ENCODE data around the gene EPHB1. TPM values are rescaled to one million over a fixed set of nuclear protein-coding genes. Genes with fewer than 3 reads are reported as not detected.
"Not testable (repeated sequence)": the region's sequence is repeated elsewhere in the genome, so short reads cannot be mapped to it uniquely, and the experiment has no call there.

Gene EPHB1
- total and polyA plus RNA-seq, 9 donors, result 3.5 to 53.4 (median 34.4) TPM

DNA sequence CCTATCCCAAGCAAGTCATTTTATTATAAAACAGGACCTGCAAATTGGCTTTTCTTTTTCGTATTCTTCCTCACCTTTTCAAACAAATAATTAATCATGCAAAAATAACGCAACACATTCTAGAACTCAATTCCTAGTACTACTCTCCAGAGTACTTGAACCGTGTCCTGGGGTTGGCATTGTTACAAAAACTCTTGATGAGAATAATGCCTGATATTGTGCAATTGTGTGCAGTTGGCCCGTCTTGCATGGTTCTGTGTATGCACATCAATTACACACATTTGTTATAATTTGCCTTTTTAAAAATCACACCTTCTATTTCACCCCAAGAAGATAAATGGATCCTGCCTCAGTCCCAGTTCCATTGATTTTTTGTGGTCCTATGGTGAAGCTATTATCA lies 205.4 kb downstream of the EPHB1 start:
- no peak overlapping the region for H3K4me3 ChIP-seq (ENCODE audit: low read length)
- H3K9me3 ChIP-seq (replicated peaks; ENCODE audit: control insufficient read depth, low read depth, low read length), result no peaks in the 10 kb centered on the region
- H3K36me3 ChIP-seq (ENCODE audit: control insufficient read depth, insufficient read depth, low read length), result no peaks in the 10 kb centered on the region
- no peaks in the 10 kb centered on the region for H3K4me1 ChIP-seq (ENCODE audit: control insufficient read depth, insufficient read depth, low read length)
- H3K27me3 ChIP-seq (ENCODE audit: control insufficient read depth, insufficient read depth, low read length), result no peaks in the 10 kb centered on the region
- no peak for DNase-seq
- H3K27ac ChIP-seq (ENCODE audit: low read length), result no peak overlapping the region
- no CpG with 5 or more reads among the region's 4 CpGs for WGBS (ENCODE audit: insufficient coverage)

DNA sequence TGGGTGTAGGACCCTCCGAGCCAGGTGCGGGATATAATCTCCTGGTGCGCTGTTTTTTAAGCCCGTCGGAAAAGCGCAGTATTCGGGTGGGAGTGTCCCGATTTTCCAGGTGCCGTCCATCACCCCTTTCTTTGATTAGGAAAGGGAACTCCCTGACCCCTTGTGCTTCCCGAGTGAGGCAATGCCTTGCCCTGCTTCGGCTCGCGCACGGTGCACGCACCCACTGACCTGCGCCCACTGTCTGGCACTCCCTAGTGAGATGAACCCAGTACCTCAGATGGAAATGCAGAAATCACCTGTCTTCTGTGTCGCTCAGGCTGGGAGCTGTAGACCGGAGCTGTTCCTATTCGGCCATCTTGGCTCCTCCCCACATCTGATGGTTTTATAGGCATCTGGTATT lies 210.6 kb downstream of the EPHB1 start:
- not testable (repeated sequence) for H3K36me3 ChIP-seq (ENCODE audit: control insufficient read depth, insufficient read depth, low read length); DNase-seq; H3K27ac ChIP-seq (ENCODE audit: low read length); H3K4me1 ChIP-seq (ENCODE audit: control insufficient read depth, insufficient read depth, low read length); H3K9me3 ChIP-seq (replicated peaks; ENCODE audit: control insufficient read depth, low read depth, low read length); H3K27me3 ChIP-seq (ENCODE audit: control insufficient read depth, insufficient read depth, low read length); H3K4me3 ChIP-seq (ENCODE audit: low read length)
- WGBS (ENCODE audit: insufficient coverage), result 100% methylated on average over 1 of the region's 19 CpGs

DNA sequence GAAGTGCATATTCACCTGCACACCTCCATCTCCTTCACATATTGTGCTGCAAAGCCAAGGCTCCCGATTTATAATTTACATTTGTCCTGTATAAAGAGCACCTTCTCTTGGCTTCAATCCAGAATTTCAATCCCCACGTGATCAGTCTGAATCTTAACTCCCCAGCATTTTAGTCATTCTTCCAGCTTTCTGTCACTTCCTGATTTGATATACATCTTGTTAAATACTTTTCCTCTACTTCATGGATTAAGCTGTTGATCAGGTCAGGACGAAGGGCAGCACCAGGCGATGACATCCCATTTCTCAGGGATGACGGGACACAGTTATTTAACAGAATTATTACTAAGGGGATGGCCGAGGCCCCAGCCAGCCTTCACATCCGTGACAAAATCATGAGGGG lies 212.5 kb downstream of the EPHB1 start:
- Histone ChIP-seq H3K27ac (ENCODE audit: low read length) (no peak overlapping the region), H3K4me3 (ENCODE audit: low read length) (no peak overlapping the region), H3K36me3 (ENCODE audit: control insufficient read depth, insufficient read depth, low read length) (no peaks in the 10 kb centered on the region), H3K4me1 (ENCODE audit: control insufficient read depth, insufficient read depth, low read length) (no peaks in the 10 kb centered on the region), H3K27me3 (ENCODE audit: control insufficient read depth, insufficient read depth, low read length) (no peaks in the 10 kb centered on the region), H3K9me3 (replicated peaks; ENCODE audit: control insufficient read depth, low read depth, low read length) (no peaks in the 10 kb centered on the region)
- no peak for DNase-seq
- WGBS (ENCODE audit: insufficient coverage), result 52% methylated on average over 4 of the region's 7 CpGs

DNA sequence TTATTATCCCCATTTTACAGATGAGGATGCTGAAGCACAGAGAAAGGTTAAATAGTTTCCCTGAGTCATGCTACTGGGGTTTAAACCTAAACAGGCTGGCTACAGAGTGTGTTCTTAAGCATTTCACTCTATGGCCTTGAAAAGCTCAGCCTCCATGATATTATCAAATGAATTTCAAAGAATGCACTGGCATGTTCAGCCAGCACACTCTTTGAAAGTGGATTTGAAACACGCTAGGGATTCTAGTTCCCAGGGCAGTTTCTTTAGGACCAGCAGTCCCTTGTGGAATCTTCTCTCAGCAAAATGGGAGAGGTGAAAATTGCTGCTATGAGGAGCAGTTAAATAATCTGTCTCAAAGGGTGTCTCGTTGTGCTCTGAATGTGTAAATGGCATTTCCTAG lies 213.3 kb downstream of the EPHB1 start:
- WGBS (ENCODE audit: insufficient coverage), result 86% methylated on average over 2 of the region's 2 CpGs

DNA sequence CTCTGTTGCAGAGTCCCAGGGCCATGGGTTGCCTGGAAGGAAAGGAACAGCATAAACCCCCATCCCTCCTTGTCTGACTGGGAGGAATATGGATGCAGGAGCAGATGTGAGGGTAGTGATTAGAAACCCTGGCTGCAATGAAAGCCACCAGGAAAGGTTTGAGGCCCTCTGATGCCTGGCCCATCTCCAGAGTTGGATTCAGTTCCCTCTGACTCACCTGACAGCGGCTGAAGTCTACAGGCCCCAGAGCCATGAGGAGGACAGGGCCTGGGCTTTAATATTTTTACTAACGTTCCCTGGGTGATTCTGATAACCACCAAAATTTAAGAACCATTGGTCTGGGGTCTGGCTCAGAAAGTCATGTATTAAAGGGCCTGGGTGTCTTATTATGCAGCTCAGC lies 214.0 kb downstream of the EPHB1 start:
- no peak overlapping the region for H3K27ac ChIP-seq (ENCODE audit: low read length)
- no peak overlapping the region for H3K4me3 ChIP-seq (ENCODE audit: low read length)
- 86% methylated on average over 1 of the region's 2 CpGs for WGBS (ENCODE audit: insufficient coverage)
- no peaks in the 10 kb centered on the region for H3K27me3 ChIP-seq (ENCODE audit: control insufficient read depth, insufficient read depth, low read length)
- H3K36me3 ChIP-seq (ENCODE audit: control insufficient read depth, insufficient read depth, low read length), result no peaks in the 10 kb centered on the region
- no peak for DNase-seq
- no peaks in the 10 kb centered on the region for H3K9me3 ChIP-seq (replicated peaks; ENCODE audit: control insufficient read depth, low read depth, low read length)
- H3K4me1 ChIP-seq (ENCODE audit: control insufficient read depth, insufficient read depth, low read length), result no peaks in the 10 kb centered on the region

More for the DNA sequence above, 213.3 kb downstream of the EPHB1 start:
- no peak overlapping the region for H3K27ac ChIP-seq (ENCODE audit: low read length)
- H3K9me3 ChIP-seq (replicated peaks; ENCODE audit: control insufficient read depth, low read depth, low read length), result no peaks in the 10 kb centered on the region
- no peaks in the 10 kb centered on the region for H3K4me1 ChIP-seq (ENCODE audit: control insufficient read depth, insufficient read depth, low read length)
- no peak for DNase-seq
- no peak overlapping the region for H3K4me3 ChIP-seq (ENCODE audit: low read length)
- H3K27me3 ChIP-seq (ENCODE audit: control insufficient read depth, insufficient read depth, low read length), result no peaks in the 10 kb centered on the region
- no peaks in the 10 kb centered on the region for H3K36me3 ChIP-seq (ENCODE audit: control insufficient read depth, insufficient read depth, low read length)

DNA sequence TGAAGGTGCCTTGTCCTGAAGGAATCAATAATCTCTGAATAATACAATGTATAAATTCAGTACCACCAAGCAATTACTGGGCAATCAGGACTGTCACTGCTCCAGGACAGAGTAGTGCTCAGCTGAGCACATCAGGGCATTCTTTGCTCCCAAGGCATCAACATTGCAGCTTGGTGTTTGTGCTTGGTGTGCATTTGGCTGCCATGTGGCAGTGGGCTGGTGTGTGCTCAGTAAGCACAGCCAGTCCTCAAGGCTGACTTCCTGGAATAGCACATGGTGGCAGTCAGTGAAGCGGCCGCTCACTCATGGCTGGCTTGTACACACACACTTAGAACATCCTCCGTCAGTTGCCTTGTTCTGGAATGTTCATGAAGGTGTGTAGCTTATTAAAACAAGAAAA lies 217.0 kb downstream of the EPHB1 start:
- Histone ChIP-seq H3K4me1 (ENCODE audit: control insufficient read depth, insufficient read depth, low read length) (no peaks in the 10 kb centered on the region), H3K4me3 (ENCODE audit: low read length) (no peak overlapping the region), H3K27ac (ENCODE audit: low read length) (no peak overlapping the region), H3K27me3 (ENCODE audit: control insufficient read depth, insufficient read depth, low read length) (no peaks in the 10 kb centered on the region), H3K9me3 (replicated peaks; ENCODE audit: control insufficient read depth, low read depth, low read length) (no peaks in the 10 kb centered on the region), H3K36me3 (ENCODE audit: control insufficient read depth, insufficient read depth, low read length) (no peaks in the 10 kb centered on the region)
- no CpG with 5 or more reads among the region's 3 CpGs for WGBS (ENCODE audit: insufficient coverage)
- DNase-seq, result no peak

DNA sequence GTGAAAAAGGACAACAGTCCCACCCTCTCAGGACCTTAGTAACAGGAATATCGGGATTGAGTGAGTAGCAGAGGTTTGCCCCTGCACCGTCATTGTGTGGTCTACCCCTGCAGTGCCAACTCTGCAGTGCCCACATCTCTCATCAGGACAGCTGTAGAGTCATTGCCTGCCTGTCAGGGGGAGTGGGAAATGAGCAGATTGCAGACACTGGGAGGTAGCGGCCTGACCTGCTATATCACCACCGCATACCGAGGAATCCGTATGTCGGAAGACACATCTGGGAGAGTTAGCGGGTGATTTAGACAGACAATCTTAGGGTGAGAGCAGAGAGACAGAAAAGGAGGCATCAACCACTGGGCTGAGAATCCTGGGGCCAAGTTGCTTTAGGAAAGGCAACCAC lies 218.1 kb downstream of the EPHB1 start:
- Histone ChIP-seq H3K36me3 (ENCODE audit: control insufficient read depth, insufficient read depth, low read length) (no peaks in the 10 kb centered on the region), H3K4me1 (ENCODE audit: control insufficient read depth, insufficient read depth, low read length) (no peaks in the 10 kb centered on the region), H3K27me3 (ENCODE audit: control insufficient read depth, insufficient read depth, low read length) (no peaks in the 10 kb centered on the region), H3K9me3 (replicated peaks; ENCODE audit: control insufficient read depth, low read depth, low read length) (no peaks in the 10 kb centered on the region), H3K27ac (ENCODE audit: low read length) (no peak overlapping the region), H3K4me3 (ENCODE audit: low read length) (no peak overlapping the region)
- 92% methylated on average over 7 of the region's 8 CpGs for WGBS (ENCODE audit: insufficient coverage)
- no peak for DNase-seq

DNA sequence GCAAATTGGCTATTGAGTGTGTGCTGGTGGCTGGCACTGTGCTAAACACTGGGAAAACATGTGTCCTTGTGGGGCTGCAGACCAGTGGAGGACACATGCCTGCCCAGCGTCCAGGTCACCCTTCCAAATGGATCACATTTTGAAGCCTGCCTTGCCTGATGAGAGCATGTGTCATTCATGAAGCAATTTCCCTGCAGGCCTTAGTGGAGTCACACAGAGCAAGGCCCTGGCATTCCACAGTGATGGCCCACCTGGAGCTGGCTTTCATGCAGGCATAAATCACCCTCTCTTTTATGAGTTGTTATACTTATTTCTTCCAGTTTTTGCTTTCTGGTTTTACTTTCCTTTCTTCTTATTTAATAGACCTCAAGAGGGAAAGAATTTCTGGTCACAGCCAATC lies 219.5 kb downstream of the EPHB1 start:
- Histone ChIP-seq H3K4me3 (ENCODE audit: low read length) (no peak overlapping the region), H3K4me1 (ENCODE audit: control insufficient read depth, insufficient read depth, low read length) (no peaks in the 10 kb centered on the region), H3K27ac (ENCODE audit: low read length) (no peak overlapping the region), H3K27me3 (ENCODE audit: control insufficient read depth, insufficient read depth, low read length) (no peaks in the 10 kb centered on the region), H3K9me3 (replicated peaks; ENCODE audit: control insufficient read depth, low read depth, low read length) (no peaks in the 10 kb centered on the region), H3K36me3 (ENCODE audit: control insufficient read depth, insufficient read depth, low read length) (no peaks in the 10 kb centered on the region)
- WGBS (ENCODE audit: insufficient coverage), result 0% methylated on average over 1 of the region's 1 CpG
- DNase-seq, result no peak

DNA sequence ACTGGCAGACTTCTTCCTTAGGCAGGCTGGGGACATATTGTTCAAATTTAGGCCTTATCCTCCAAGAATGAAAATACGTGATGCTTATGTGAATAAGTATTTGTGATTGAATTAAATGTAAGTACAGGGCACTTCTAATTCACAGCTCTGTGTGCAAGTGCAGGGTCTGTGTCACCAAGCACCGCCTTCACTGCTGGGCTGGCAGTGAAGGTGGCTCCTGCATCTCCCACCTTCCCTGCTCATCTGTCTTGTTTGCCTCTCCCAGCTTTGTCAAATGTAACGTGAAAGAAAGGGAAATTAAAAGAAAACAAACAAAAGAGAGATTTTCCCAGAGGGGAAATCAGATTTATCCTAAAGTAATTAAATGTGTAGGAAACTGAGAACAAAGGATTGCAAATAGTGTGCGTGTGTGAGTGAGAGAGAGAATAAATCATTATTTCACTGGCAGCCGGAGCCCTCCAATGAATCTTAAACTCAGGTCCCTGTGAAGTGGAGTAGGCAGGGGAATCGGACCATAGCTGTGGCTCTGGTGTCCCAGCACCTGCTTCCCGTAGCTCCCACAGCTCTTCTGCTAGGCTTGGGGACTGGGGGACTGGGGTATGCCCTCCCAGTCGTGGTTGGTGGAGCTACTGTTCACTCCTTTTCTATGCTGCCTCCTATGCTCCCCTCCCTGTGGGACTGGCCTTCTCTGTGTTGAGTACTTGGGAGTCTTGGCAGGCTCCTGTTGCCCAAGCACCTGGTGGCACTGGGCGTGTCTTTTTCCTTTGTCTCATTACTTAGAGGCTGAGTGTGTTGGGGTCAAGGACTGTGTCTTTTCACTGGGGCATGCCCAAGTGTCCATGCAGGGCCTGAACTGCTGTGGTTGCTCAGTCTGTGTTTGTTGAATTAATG lies 222.2 kb downstream of the EPHB1 start:
- Histone ChIP-seq H3K9me3 (replicated peaks; ENCODE audit: control insufficient read depth, low read depth, low read length) (no peaks in the 10 kb centered on the region), H3K36me3 (ENCODE audit: control insufficient read depth, insufficient read depth, low read length) (no peaks in the 10 kb centered on the region), H3K4me1 (ENCODE audit: control insufficient read depth, insufficient read depth, low read length) (no peaks in the 10 kb centered on the region), H3K27ac (ENCODE audit: low read length) (no peak overlapping the region), H3K4me3 (ENCODE audit: low read length) (no peak overlapping the region), H3K27me3 (ENCODE audit: control insufficient read depth, insufficient read depth, low read length) (no peaks in the 10 kb centered on the region)
- 64% methylated on average over 3 of the region's 9 CpGs for WGBS (ENCODE audit: insufficient coverage)
- DNase-seq, result no peak

DNA sequence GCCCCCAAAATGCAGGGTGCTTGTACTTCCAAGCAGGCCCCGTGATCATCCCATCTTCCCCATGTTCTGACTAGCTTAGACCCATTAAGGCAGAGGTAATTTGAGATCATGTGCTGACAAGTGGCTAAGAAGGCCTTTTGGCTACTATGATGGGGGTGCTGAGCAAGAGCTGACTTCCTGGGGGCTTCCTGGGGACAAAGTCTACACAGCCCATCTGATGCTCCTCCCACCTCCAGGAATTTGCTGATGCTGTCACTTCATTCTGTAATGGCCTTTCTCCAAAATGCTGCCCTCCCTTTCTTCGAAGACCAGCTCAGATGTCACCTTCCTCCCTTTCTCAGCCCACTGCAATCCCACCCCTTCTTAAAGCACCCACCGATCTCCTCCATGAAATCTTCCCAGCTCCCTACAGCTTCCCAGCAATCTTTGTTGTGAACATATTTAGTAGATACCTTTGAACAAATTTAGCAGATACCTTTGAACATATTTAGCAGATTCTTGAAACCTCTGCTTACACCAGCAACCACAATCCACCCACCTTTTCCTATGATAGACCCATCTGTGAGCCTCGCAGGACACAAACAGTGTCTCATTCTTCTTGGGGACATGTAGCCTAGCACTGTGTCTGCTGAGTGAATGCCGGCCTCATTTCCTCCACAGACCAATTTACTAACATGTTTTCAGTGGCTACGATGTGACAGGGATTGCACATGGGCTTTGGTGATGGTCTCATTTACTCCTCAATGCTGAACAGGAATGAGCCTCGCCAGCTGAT lies 223.3 kb downstream of the EPHB1 start:
- no peaks in the 10 kb centered on the region for H3K36me3 ChIP-seq (ENCODE audit: control insufficient read depth, insufficient read depth, low read length)
- no peak for DNase-seq
- WGBS (ENCODE audit: insufficient coverage), result 78% methylated on average over 4 of the region's 7 CpGs
- no peak overlapping the region for H3K4me3 ChIP-seq (ENCODE audit: low read length)
- no peaks in the 10 kb centered on the region for H3K9me3 ChIP-seq (replicated peaks; ENCODE audit: control insufficient read depth, low read depth, low read length)
- H3K27me3 ChIP-seq (ENCODE audit: control insufficient read depth, insufficient read depth, low read length), result no peaks in the 10 kb centered on the region
- no peaks in the 10 kb centered on the region for H3K4me1 ChIP-seq (ENCODE audit: control insufficient read depth, insufficient read depth, low read length)
- H3K27ac ChIP-seq (ENCODE audit: low read length), result no peak overlapping the region
